ENCODE measurements around the gene PPP1R12C.
"Not testable (repeated sequence)": the region's sequence is repeated elsewhere in the genome, so short reads cannot be mapped to it uniquely, and the experiment has no call there.

Gene PPP1R12C

DNA sequence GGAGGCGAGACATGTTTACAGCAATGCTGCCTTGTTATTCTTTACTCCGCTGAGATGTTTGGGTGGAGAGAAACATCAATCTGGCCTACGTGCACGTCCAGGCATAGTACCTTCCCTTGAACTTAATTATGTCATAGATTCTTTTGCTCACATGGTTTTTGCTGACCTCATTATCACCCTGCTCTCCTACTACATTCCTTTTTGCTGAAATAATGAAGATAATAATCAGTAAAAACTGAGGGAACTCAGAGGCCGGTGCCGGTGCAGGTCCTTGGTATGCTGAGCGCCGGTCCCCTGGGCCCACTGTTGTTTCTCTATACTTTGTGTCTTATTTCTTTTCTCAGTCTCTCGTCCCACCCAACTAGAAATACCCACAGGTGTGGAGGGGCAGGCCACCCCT is 57.1 kb downstream of the PPP1R12C start:
- H3K4me3 ChIP-seq (ENCODE audit: low read length); H3K27me3 ChIP-seq (ENCODE audit: insufficient read depth, low read length); H3K4me1 ChIP-seq (ENCODE audit: insufficient read depth, low read length); H2AFZ ChIP-seq (ENCODE audit: low read depth, low read length); H3K9me3 ChIP-seq (ENCODE audit: low read length): not testable (repeated sequence)
- peaks cover 31% of the 10 kb centered on the region for H3K36me3 ChIP-seq (ENCODE audit: insufficient read depth, low read length)

DNA sequence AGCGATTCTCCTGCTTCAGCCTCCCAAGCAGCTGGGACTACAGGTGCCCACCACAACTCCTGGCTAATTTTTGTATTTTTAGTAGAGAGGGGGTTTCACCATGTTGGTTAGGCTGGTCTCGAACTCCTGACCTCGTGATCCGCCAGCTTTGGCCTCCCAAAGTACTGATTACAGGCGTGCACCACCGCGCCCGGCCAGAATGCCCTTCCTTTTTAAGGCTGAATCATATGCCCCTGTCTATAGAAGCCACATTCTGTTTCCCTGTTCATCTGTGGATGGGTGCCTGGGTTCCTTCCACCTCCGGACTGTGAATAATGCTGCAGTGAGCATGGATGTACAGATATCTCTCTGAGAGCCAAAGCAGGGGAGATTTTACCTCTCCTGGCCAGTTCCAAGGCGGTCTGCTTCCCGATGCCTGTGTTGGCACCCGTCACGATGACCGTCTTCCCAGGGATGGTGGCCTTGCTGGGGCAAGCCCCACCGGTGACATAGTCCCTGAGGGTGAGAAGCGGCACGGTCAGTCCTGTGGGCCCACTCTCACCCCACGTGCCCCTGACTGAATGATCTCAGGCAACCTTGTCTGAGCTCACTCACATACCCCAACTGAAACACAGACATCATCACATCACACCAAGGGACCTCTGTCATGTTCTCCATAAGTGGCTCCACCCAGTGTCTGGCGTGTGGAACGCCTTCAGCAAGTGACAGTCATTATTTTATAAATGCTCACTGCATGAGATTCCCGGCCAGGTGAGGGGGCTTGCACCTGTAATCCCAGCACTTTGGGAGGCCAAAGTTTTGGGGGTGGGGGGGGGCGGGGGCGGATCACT is 58.4 kb downstream of the PPP1R12C start:
- H3K27me3 ChIP-seq (ENCODE audit: insufficient read depth, low read length), result no peaks in the 10 kb centered on the region
- H3K36me3 ChIP-seq (ENCODE audit: insufficient read depth, low read length), result peaks cover 36% of the 10 kb centered on the region
- H3K9me3 ChIP-seq (ENCODE audit: low read length), result peaks cover 3% of the 10 kb centered on the region
- no peak overlapping the region for H2AFZ ChIP-seq (ENCODE audit: low read depth, low read length)
- H3K4me1 ChIP-seq (ENCODE audit: insufficient read depth, low read length), result peaks cover 3% of the 10 kb centered on the region
- no peak overlapping the region for H3K4me3 ChIP-seq (ENCODE audit: low read length)

DNA sequence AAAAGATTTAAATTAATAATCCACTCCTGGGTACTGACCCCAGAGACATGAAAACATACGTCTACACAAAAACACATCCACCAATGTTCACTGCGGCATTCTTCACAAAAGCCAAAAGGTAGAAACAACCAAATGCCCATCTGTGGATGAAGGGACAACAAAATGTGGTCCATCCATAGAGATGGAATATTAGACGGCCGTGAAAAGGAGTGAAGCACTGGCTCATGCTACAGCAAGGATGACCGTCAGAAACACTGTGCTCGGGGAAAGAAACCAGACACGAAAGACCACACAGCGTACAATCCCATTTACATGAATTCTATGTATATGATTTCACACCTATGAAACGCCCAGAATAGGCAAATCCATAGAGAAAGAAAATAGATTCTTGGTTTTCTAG is 60.6 kb downstream of the PPP1R12C start:
- H3K9me3 ChIP-seq (ENCODE audit: low read length), result peaks cover 3% of the 10 kb centered on the region
- H3K27me3 ChIP-seq (ENCODE audit: insufficient read depth, low read length), result no peaks in the 10 kb centered on the region
- H3K4me3 ChIP-seq (ENCODE audit: low read length), result no peak overlapping the region
- peaks cover 45% of the 10 kb centered on the region for H3K36me3 ChIP-seq (ENCODE audit: insufficient read depth, low read length)
- no peak overlapping the region for H2AFZ ChIP-seq (ENCODE audit: low read depth, low read length)
- no peaks in the 10 kb centered on the region for H3K4me1 ChIP-seq (ENCODE audit: insufficient read depth, low read length)

DNA sequence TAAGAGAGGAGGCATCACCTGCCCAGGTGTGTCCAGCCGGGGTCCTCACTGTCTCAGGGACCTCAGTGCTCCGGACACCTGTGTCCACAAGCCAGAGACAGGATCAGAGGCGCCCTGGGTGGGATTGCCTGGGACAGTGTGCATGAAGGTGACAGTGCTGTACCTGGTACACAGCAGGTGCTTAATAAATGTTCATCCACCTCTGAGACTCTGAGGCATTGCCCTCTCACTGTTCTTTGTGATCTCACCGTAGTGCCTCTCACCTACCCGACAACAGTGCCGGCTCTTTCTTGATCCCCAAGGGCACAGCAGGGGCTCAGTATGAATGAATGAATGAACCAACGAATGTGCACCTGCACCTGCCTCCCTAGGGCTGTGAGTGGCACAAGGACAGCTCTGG is 63.7 kb downstream of the PPP1R12C start:
- Histone ChIP-seq H3K36me3 (ENCODE audit: insufficient read depth, low read length) (peaks cover 59% of the 10 kb centered on the region), H3K27me3 (ENCODE audit: insufficient read depth, low read length) (no peaks in the 10 kb centered on the region), H3K4me1 (ENCODE audit: insufficient read depth, low read length) (no peaks in the 10 kb centered on the region), H2AFZ (ENCODE audit: low read depth, low read length) (no peak overlapping the region), H3K9me3 (ENCODE audit: low read length) (peaks cover 6% of the 10 kb centered on the region), H3K4me3 (ENCODE audit: low read length) (no peak overlapping the region)

DNA sequence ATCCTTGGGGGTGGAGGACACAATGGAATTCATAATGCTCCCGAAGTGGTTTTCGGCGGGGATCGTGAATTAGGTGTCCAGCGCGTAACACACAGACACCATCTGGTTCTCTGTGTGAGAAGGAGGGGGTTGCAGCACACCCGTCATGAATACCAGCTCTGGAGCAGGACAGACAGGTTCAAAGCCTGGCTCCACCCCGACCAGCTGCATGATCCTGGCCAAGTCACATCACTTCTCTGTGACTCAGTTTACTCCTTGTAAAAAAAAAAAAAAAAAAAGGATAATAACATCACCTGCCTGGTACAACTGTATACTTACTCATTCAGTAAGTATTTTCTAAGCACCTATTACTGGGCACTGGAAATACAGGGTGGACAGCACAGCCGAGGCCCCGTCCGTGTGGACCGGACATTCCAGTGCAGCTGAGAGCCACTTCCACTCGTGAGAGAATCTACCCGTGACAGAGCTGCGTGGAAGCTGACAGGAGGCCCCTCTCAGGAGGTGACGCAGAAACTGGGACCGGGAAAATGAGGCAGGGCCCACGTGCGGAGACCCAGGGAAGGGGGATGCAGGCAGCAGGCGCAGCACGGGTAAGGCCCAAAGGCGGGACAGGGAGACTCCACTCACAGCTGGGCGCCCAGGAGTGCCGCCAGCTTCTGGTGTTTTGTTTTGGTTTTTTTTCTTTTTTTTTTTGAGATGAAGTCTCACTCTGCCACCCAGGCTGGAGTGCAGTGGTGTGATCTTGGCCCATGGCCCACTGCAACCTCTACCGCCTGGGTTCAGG is 66.5 kb downstream of the PPP1R12C start:
- peaks cover 63% of the 10 kb centered on the region for H3K36me3 ChIP-seq (ENCODE audit: insufficient read depth, low read length)
- no peak overlapping the region for H2AFZ ChIP-seq (ENCODE audit: low read depth, low read length)
- H3K4me3 ChIP-seq (ENCODE audit: low read length), result no peak overlapping the region
- H3K27me3 ChIP-seq (ENCODE audit: insufficient read depth, low read length), result no peaks in the 10 kb centered on the region
- H3K9me3 ChIP-seq (ENCODE audit: low read length), result peaks cover 5% of the 10 kb centered on the region
- no peaks in the 10 kb centered on the region for H3K4me1 ChIP-seq (ENCODE audit: insufficient read depth, low read length)

DNA sequence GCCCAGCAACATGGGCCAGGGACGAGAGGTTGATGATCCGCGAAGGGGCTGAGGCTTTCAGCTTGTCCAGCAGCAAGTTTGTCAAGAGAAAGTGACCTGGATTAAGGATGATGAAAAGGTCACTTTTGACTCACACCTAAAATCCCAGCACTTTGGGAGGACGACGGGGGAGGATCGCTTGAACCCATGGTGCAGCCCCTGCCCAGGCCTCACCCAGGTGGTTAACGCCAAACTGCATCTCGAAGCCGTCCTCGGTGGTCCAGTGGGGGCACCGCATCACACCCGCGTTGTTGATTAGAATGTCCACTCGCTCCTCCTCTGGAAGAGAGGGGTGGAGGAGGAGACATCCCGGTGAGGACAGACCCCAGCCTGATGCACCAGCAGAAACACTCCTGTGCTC is 69.0 kb downstream of the PPP1R12C start:
- H3K27me3 ChIP-seq (ENCODE audit: insufficient read depth, low read length), result no peaks in the 10 kb centered on the region
- no peaks in the 10 kb centered on the region for H3K4me1 ChIP-seq (ENCODE audit: insufficient read depth, low read length)
- no peak overlapping the region for H2AFZ ChIP-seq (ENCODE audit: low read depth, low read length)
- no peak overlapping the region for H3K4me3 ChIP-seq (ENCODE audit: low read length)
- H3K36me3 ChIP-seq (ENCODE audit: insufficient read depth, low read length), result peaks cover 65% of the 10 kb centered on the region
- peaks cover 5% of the 10 kb centered on the region for H3K9me3 ChIP-seq (ENCODE audit: low read length)

DNA sequence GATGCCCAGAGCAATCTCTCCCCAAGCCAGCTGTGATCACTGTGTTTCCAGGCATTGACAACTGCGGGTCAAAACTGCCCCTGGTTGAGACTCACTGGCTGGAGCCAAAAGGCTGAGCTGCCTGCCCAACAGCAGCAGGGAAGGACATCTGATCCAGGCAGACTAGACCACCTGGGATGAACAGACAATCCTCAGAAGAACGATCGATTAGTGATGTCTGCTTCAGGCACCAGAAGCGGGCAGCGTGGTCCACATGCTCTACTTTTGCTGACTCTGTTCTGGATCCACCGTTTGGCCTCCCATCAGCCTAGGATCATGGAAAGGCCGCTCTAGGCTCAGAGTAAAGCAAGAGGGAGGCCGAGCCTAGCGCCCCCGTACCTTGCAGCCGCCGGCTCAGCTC is 69.5 kb downstream of the PPP1R12C start:
- Histone ChIP-seq H3K36me3 (ENCODE audit: insufficient read depth, low read length) (peaks cover 67% of the 10 kb centered on the region), H2AFZ (ENCODE audit: low read depth, low read length) (no peak overlapping the region), H3K4me3 (ENCODE audit: low read length) (no peak overlapping the region), H3K9me3 (ENCODE audit: low read length) (peaks cover 5% of the 10 kb centered on the region), H3K27me3 (ENCODE audit: insufficient read depth, low read length) (no peaks in the 10 kb centered on the region), H3K4me1 (ENCODE audit: insufficient read depth, low read length) (no peaks in the 10 kb centered on the region)

DNA sequence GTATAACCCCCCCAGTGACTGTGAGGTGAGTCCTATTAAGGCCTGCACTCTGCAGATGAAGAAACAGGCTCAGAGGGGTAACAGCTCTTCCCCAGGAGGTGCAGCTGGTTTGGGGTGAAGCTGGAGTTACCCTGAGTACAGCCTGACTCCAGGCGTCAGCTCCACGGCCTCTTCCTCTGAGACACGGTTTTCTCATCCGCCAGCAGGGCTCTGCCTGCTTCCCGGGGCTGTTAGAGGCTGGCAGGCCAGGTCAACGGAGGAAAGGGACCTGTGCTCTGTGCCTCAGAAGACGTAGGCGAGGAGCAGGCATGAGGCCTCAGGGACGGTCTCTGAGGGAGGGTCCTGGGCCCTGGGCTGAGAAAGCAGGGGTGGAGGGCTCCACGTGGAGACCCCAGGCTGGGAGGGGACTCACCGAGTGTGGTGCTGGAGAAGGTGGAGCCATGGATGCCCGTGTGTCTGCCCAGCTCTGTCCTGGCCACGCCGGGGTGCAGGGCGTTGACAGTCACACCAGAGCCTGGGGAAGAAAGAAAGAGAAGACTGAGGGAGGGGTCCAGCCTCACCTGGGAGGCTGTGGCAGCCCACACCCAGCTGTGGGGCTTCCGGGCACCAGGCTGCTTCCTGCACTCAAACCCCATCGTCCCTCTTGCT is 70.3 kb downstream of the PPP1R12C start:
- Histone ChIP-seq H3K9me3 (ENCODE audit: low read length) (peaks cover 5% of the 10 kb centered on the region), H3K36me3 (ENCODE audit: insufficient read depth, low read length) (peaks cover 73% of the 10 kb centered on the region), H3K4me3 (ENCODE audit: low read length) (no peak overlapping the region), H3K27me3 (ENCODE audit: insufficient read depth, low read length) (no peaks in the 10 kb centered on the region), H2AFZ (ENCODE audit: low read depth, low read length) (no peak overlapping the region), H3K4me1 (ENCODE audit: insufficient read depth, low read length) (no peaks in the 10 kb centered on the region)

DNA sequence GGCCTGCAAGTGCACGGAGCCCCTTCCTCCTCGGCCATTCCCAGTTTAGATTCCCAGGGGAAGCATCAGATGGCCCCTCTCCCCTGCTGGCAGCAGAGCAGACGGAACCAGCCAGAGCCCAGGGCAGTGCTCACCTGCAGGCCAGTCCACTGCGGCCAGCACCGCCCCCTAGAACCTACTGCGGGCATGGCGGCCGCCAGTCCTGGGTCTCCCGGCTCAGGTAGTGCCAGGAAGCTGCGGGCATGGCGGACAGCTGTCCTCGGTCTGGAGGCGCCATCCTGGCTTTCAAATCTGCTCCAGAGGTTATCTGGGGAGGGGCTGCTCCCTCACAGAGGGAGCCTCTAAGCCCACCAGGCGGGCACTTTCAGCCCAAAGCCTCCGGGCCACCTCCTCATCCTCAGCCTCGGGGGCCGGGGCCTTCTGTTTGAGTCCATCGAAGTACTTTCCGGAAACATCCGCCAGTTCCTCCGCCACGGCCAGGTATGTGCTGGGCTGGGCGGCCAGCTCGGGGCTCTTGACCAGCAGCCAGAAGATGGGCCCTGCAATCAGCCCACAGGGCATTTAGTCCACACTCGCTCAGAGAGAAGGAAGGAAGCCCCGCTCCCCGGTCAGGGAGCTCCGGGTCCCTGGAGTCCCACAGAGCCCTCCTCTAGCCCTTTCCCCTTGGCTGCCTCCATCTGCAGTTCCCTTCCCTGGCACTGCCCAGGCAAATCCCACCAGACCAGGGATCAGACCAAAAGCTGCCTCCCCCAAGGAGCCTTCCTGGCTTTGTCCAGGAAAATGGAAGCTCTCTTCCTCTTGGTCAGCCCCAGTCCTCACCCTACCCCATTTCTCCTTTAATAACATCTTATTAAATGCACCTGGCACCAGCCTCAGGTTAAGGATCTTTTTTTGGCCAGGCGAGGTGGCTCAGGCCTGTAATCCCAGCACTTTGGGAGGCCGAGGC is 72.4 kb downstream of the PPP1R12C start:
- Histone ChIP-seq H2AFZ (ENCODE audit: low read depth, low read length) (no peak overlapping the region), H3K36me3 (ENCODE audit: insufficient read depth, low read length) (peaks cover 68% of the 10 kb centered on the region), H3K4me3 (ENCODE audit: low read length) (no peak overlapping the region), H3K27me3 (ENCODE audit: insufficient read depth, low read length) (no peaks in the 10 kb centered on the region), H3K4me1 (ENCODE audit: insufficient read depth, low read length) (no peaks in the 10 kb centered on the region), H3K9me3 (ENCODE audit: low read length) (peaks cover 3% of the 10 kb centered on the region)

DNA sequence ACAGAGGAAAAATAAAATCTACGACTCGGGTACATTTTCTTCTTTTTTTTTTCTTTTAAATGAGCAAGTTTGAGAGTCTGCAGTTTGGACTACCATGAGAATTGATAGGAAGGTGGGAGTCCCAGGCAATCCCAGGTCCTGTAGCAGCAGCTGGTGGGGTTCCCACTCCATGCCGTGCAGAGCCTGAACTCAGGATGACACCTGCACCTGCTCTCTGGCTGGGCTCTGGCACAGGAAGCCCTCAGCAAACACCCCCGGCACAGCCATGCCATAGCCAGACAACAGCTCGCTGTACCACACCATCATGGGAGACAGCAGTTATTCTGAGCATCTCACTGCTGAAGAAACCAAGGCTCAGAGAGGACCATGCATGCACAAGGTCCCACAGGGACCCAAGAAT is 73.2 kb downstream of the PPP1R12C start:
- Histone ChIP-seq H3K27me3 (ENCODE audit: insufficient read depth, low read length) (no peaks in the 10 kb centered on the region), H3K36me3 (ENCODE audit: insufficient read depth, low read length) (peaks cover 65% of the 10 kb centered on the region), H3K4me1 (ENCODE audit: insufficient read depth, low read length) (no peaks in the 10 kb centered on the region), H2AFZ (ENCODE audit: low read depth, low read length) (no peak overlapping the region), H3K4me3 (ENCODE audit: low read length) (no peak overlapping the region), H3K9me3 (ENCODE audit: low read length) (peaks cover 3% of the 10 kb centered on the region)

DNA sequence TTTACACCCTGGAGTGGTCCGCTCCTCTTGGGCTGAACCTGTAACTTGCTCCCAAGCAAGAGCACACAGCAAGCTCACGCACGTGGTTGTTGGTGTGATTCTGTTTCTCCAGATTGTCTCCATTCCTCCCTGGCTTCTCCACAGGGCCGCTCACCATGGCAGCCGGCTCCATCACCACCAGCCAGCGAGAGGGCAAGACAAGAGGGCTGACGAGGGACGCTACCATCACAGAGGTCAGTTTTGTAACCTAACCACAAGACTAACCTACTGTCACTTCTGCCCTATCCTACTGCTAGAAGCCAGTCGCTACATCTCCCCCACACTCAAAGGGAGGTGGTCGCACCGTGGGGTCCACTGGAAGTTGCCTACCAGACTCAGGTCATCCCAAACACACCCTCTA is 74.7 kb downstream of the PPP1R12C start:
- H3K4me3 ChIP-seq (ENCODE audit: low read length), result no peak overlapping the region
- H2AFZ ChIP-seq (ENCODE audit: low read depth, low read length), result no peak overlapping the region
- H3K27me3 ChIP-seq (ENCODE audit: insufficient read depth, low read length), result no peaks in the 10 kb centered on the region
- no peaks in the 10 kb centered on the region for H3K4me1 ChIP-seq (ENCODE audit: insufficient read depth, low read length)
- H3K9me3 ChIP-seq (ENCODE audit: low read length), result peaks cover 3% of the 10 kb centered on the region
- peaks cover 51% of the 10 kb centered on the region for H3K36me3 ChIP-seq (ENCODE audit: insufficient read depth, low read length)

DNA sequence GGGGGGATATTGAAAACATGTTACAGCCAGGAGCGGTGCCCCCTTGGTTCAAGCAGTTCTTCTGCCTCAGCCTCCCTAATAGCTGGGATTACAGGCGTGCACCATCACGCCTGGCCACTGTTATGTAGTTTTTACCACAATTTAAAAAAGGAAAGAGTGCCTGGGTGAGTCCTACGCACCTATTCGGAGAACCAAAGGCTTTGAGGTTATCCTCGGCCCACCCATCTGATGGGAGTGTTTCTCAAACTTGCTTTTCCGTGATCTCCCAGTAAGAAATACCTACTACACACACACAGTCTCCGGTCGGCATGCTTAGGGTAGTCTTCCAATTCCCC is 75.1 kb downstream of the PPP1R12C start:
- Histone ChIP-seq H3K36me3 (ENCODE audit: insufficient read depth, low read length) (peaks cover 47% of the 10 kb centered on the region), H2AFZ (ENCODE audit: low read depth, low read length) (no peak overlapping the region), H3K9me3 (ENCODE audit: low read length) (peaks cover 3% of the 10 kb centered on the region), H3K4me3 (ENCODE audit: low read length) (no peak overlapping the region), H3K4me1 (ENCODE audit: insufficient read depth, low read length) (no peaks in the 10 kb centered on the region), H3K27me3 (ENCODE audit: insufficient read depth, low read length) (no peaks in the 10 kb centered on the region)

All from neuron (in vitro differentiated cells).